Endothelial cell of umbilical vein (primary cell): ENCODE results near the gene TTLL11. TPM values are rescaled to one million over a fixed set of nuclear protein-coding genes. Genes with fewer than 3 reads are reported as not detected.

Experiments used
- BruUV-seq: library from RNA; stranded (reverse); fragments of 400-500 nt; replicated peaks from 2 replicates; lab custom pipeline; 2021; lab: Mats Ljungman, UMichigan
- CTCF ChIA-PET: fragments of 300-600, 350-600 bp; sonication (Branson Sonifier 250); formaldehyde crosslinking; loops from one replicate; lab custom pipeline; 2021; ENCODE audit warnings: antibody characterized with exemption, inconsistent platforms; lab: Charles Lee
- POLR2A ChIA-PET: fragments of 300-600, 350-600 bp; sonication (Branson Sonifier 250); formaldehyde crosslinking; loops from one replicate; lab custom pipeline; 2021; ENCODE audit warnings: antibody characterized with exemption, inconsistent platforms; lab: Charles Lee
- DNase-seq: peaks from one replicate; pipeline ENCODE4 v3.0.0-alpha.2; 2011; ENCODE audit warnings: low read depth, low spot score
- FAIRE-seq: peaks from 2 replicates; lab custom pipeline; 2011; peaks lifted over from hg19 to GRCh38; lab: Jason Lieb, UNC
- H2AFZ ChIP-seq: 2 replicates; pipeline ENCODE4 v1.6.0; 2012; ENCODE audit warnings: low read depth, low read length, control low read depth, inconsistent platforms
- H3K27ac ChIP-seq: 2 replicates; pipeline ENCODE4 v1.5.1; 2011; ENCODE audit warnings: low read depth, mild to moderate bottlenecking, control low read depth, low read length, moderate library complexity; ENCODE audit not compliant: insufficient read depth
- H3K27me3 ChIP-seq, 2 experiments: 2 replicates each; pipeline versions ENCODE4 v1.6.0 to v1.6.1; 2011; ENCODE audit warnings: low read length in 2 of 2, mixed read lengths in 1 of 2; ENCODE audit not compliant: control insufficient read depth in 2 of 2, insufficient read depth in 2 of 2
- H3K36me3 ChIP-seq, 2 experiments: 2 replicates in 1 of 2; 3 replicates in 1 of 2; pipeline ENCODE4 v1.5.1; 2011; ENCODE audit warnings: low read length in 2 of 2, mild to moderate bottlenecking in 1 of 2, moderate library complexity in 1 of 2; ENCODE audit not compliant: control insufficient read depth in 2 of 2, insufficient read depth in 2 of 2; ENCODE audit errors: extremely low read depth in 1 of 2
- H3K4me1 ChIP-seq: 3 replicates; pipeline ENCODE4 v1.5.1; 2011; ENCODE audit warnings: mild to moderate bottlenecking, low read length; ENCODE audit not compliant: control insufficient read depth, insufficient read depth; ENCODE audit errors: extremely low read depth
- H3K4me2 ChIP-seq: 2 replicates; pipeline ENCODE4 v1.6.1; 2011; ENCODE audit warnings: low read length, control low read depth, mixed read lengths; ENCODE audit not compliant: insufficient read depth
- H3K4me3 ChIP-seq, 3 experiments: fragments of 200-600 bp in 1 of 3; sonication (generic), shearing (Covaris generic) in 1 of 3; replicated peaks in 1 of 3; 2 replicates each; pipeline ENCODE4 v1.5.1; 2011 to 2016; ENCODE audit warnings: control low read depth in 3 of 3, low read length in 3 of 3, mild to moderate bottlenecking in 2 of 3, inconsistent platforms in 1 of 3, low read depth in 1 of 3, moderate library complexity in 1 of 3; ENCODE audit not compliant: insufficient read depth in 1 of 3
- H3K79me2 ChIP-seq: 2 replicates; pipeline ENCODE4 v1.6.0; 2012; ENCODE audit warnings: low read length, inconsistent platforms; ENCODE audit not compliant: control insufficient read depth, insufficient read depth
- H3K9ac ChIP-seq: replicated peaks from 2 replicates; pipeline ENCODE3; 2011; ENCODE audit warnings: low read length, control low read depth; ENCODE audit not compliant: insufficient read depth; ENCODE audit errors: extremely low read depth
- H3K9me1 ChIP-seq: replicated peaks from 3 replicates; pipeline ENCODE4 v1.6.0; 2011; ENCODE audit warnings: mild to moderate bottlenecking, low read length; ENCODE audit not compliant: control insufficient read depth, insufficient read depth; ENCODE audit errors: extremely low read depth
- H3K9me3 ChIP-seq: replicated peaks from 2 replicates; pipeline ENCODE4 v1.5.1; 2012; ENCODE audit warnings: low read length, inconsistent platforms; ENCODE audit not compliant: control insufficient read depth, insufficient read depth
- H4K20me1 ChIP-seq: replicated peaks from 2 replicates; pipeline ENCODE3; 2011; ENCODE audit warnings: mild to moderate bottlenecking, low read length; ENCODE audit not compliant: control insufficient read depth, insufficient read depth; ENCODE audit errors: extremely low read depth
- CTCF ChIP-seq, 2 donors: IDR thresholded peaks; 1 replicate in 1 of 2; 2 replicates in 1 of 2; pipeline ENCODE4 v1.5.1; 2011; ENCODE audit warnings: low read length in 2 of 2, mild to moderate bottlenecking in 2 of 2, moderate library complexity in 2 of 2, control low read depth in 1 of 2, inconsistent platforms in 1 of 2, low read depth in 1 of 2; ENCODE audit not compliant: insufficient read depth in 1 of 2; ENCODE audit errors: extremely low read depth in 1 of 2
- EZH2 ChIP-seq: IDR thresholded peaks from 2 replicates; pipeline ENCODE4 v1.6.1; 2012; ENCODE audit warnings: borderline replicate concordance, low read depth, mild to moderate bottlenecking, moderate library complexity, low read length, inconsistent platforms; ENCODE audit not compliant: severe bottlenecking
- FOS ChIP-seq: IDR thresholded peaks from 2 replicates; pipeline ENCODE4 v1.6.1; 2011; ENCODE audit warnings: mild to moderate bottlenecking, low read length, moderate library complexity, borderline replicate concordance; ENCODE audit not compliant: insufficient read depth
- GATA2 ChIP-seq: IDR thresholded peaks from 2 replicates; pipeline ENCODE4 v1.7.0; 2011; ENCODE audit warnings: low read depth, mild to moderate bottlenecking, moderate library complexity, mixed read lengths, low read length; ENCODE audit not compliant: insufficient read length, insufficient read depth
- JUN ChIP-seq: IDR thresholded peaks from 2 replicates; pipeline ENCODE4 v1.6.1; 2011; ENCODE audit warnings: borderline replicate concordance, low read depth; ENCODE audit not compliant: insufficient read length, insufficient read depth
- MYC ChIP-seq: IDR thresholded peaks from one replicate; pipeline ENCODE4 v1.6.1; 2011; ENCODE audit warnings: mild to moderate bottlenecking, low read depth, low read length
- POLR2A ChIP-seq: IDR thresholded peaks from 2 replicates; pipeline ENCODE4 v1.6.1; 2012; ENCODE audit warnings: low read depth, mild to moderate bottlenecking, control low read depth, low read length
- POLR2AphosphoS5 ChIP-seq: IDR thresholded peaks from 2 replicates; pipeline ENCODE4 v1.6.1; 2012; ENCODE audit warnings: low read depth, mild to moderate bottlenecking, control low read depth, low read length, moderate library complexity; ENCODE audit not compliant: insufficient read depth
- dilution Hi-C: fragments of 300-500 bp; cut with MboI; formaldehyde crosslinking; loops from one replicate; pipeline ENCODE4 v1.15.0; 2019; ENCODE audit warnings: low sequenced_read_pairs; ENCODE audit not compliant: extremely low pct_ligation_motif_present
- intact Hi-C: fragments of 100-400 bp; cut with micrococcal nuclease; formaldehyde crosslinking; loops from one replicate; pipeline ENCODE4 v1.10.0; 2022
- polyA plus RNA-seq, 4 experiments: library from polyadenylated mRNA; depleted of rRNA in 3 of 4; stranded (reverse) in 3 of 4; unstranded in 1 of 4; fragments of >200 nt; gene quantifications; 2 replicates each; pipeline versions ENCODE4 v1.2.1 to v1.2.3, GENCODE V29; 2011 to 2012; ENCODE audit warnings: missing spikeins in 1 of 4
- total RNA-seq: library from RNA; stranded (reverse); gene quantifications from 2 replicates; pipeline ENCODE4 v1.2.3, GENCODE V29; 2021

TTLL11 gene
- total and polyA plus RNA-seq, 2 donors (not counting 3 experiments of a cell fraction or from before 2014, with no cell fraction given), result 4.9 to 5.1 TPM

GRCh38 chr9:122076773-122077172, 16.3 kb downstream of the TTLL11 start:
- TF ChIP-seq MYC, result no peak
- TF ChIP-seq CTCF (IDR thresholded peaks at IDR 0.05; ENCODE audit: extremely low read depth in 1 of 2, insufficient read depth in 1 of 2, low read depth in 1 of 2, low read length in 2 of 2), result no peak
- no peak for TF ChIP-seq GATA2
- TF ChIP-seq POLR2A, result no peak
- no peak for TF ChIP-seq JUN
- TF ChIP-seq POLR2AphosphoS5, result no peak
- TF ChIP-seq EZH2, result no peak
- no peak for TF ChIP-seq FOS
- H3K27me3 ChIP-seq, result no peaks in the 10 kb centered on the region
- no peak overlapping the region for H3K9ac ChIP-seq
- no peak overlapping the region for H3K27ac ChIP-seq
- no peak overlapping the region for H3K4me2 ChIP-seq
- no peak for FAIRE-seq
- DNase-seq, result no peak
- H3K4me3 ChIP-seq, result no peak overlapping the region
- POLR2A ChIA-PET, result no interaction called here
- dilution Hi-C loops, result no loop called here
- intact Hi-C loops, result no loop called here
- H3K9me3 ChIP-seq, result no peaks in the 10 kb centered on the region
- CTCF ChIA-PET, result no interaction called here
- H2AFZ ChIP-seq, result no peak overlapping the region
- H3K79me2 ChIP-seq, result no peaks in the 10 kb centered on the region
- BruUV-seq, result no TSS peak
- no peaks in the 10 kb centered on the region for H3K36me3 ChIP-seq
- H4K20me1 ChIP-seq, result no peaks in the 10 kb centered on the region
- H3K9me1 ChIP-seq, result no peaks in the 10 kb centered on the region
- H3K4me1 ChIP-seq, result no peaks in the 10 kb centered on the region
